Neural cell (in vitro differentiated cells): ENCODE results near the gene LRRC2. TPM values are rescaled to one million over a fixed set of nuclear protein-coding genes. Genes with fewer than 3 reads are reported as not detected.

Experiments used
- H2AFZ ChIP-seq: fragments of 200-600, 300-800 bp; sonication (generic), shearing (Covaris generic); 2 replicates; pipeline ENCODE4 v1.6.0; 2014; ENCODE audit warnings: low read depth, mild to moderate bottlenecking, antibody characterized with exemption, low read length, moderate library complexity
- H3F3A ChIP-seq: fragments of 200-600 bp; shearing (Covaris generic); 2 replicates; pipeline ENCODE4 v1.6.1; 2016; ENCODE audit warnings: mild to moderate bottlenecking, moderate library complexity, mixed read lengths, antibody characterized with exemption, low read length; ENCODE audit not compliant: insufficient read depth, poor library complexity, severe bottlenecking
- H3K27ac ChIP-seq: fragments of 200-600, 300-800 bp; sonication (generic), shearing (Covaris generic); 2 replicates; pipeline ENCODE4 v1.5.1; 2014; ENCODE audit warnings: mild to moderate bottlenecking, low read length, moderate library complexity
- H3K27me3 ChIP-seq: fragments of 300-800, 200-600 bp; sonication (generic), shearing (Covaris generic); 2 replicates; pipeline ENCODE4 v1.6.0; 2014; ENCODE audit warnings: mild to moderate bottlenecking, low read depth, low read length, moderate library complexity; ENCODE audit not compliant: insufficient read depth
- H3K36me3 ChIP-seq: fragments of 300-800, 200-600 bp; sonication (generic), shearing (Covaris generic); 2 replicates; pipeline ENCODE4 v1.5.1; 2014; ENCODE audit warnings: mild to moderate bottlenecking, antibody characterized with exemption, low read length, moderate library complexity; ENCODE audit not compliant: insufficient read depth
- H3K4me2 ChIP-seq: fragments of 300-800, 200-600 bp; sonication (generic), shearing (Covaris generic); 2 replicates; pipeline ENCODE4 v1.6.0; 2014; ENCODE audit warnings: mild to moderate bottlenecking, low read length
- H3K4me3 ChIP-seq: fragments of 300-800, 200-600 bp; sonication (generic), shearing (Covaris generic); 2 replicates; pipeline ENCODE4 v1.5.1; 2014; ENCODE audit warnings: mild to moderate bottlenecking, low read length, moderate library complexity
- H3K79me2 ChIP-seq: fragments of 200-600 bp; shearing (Covaris generic); replicated peaks from 2 replicates; pipeline ENCODE4 v1.6.0; 2014; ENCODE audit warnings: mild to moderate bottlenecking, low read length, moderate library complexity; ENCODE audit not compliant: insufficient read depth
- H3K9ac ChIP-seq: fragments of 300-800, 200-600 bp; sonication (generic), shearing (Covaris generic); 2 replicates; pipeline ENCODE4 v1.6.1; 2016; ENCODE audit warnings: mild to moderate bottlenecking, low read length, mixed read lengths
- H3K9me2 ChIP-seq: fragments of 200-600 bp; shearing (Covaris generic); 2 replicates; pipeline ENCODE4 v1.6.1; 2016; ENCODE audit warnings: mild to moderate bottlenecking, low read length, mixed read lengths; ENCODE audit not compliant: insufficient read depth
- H3K9me3 ChIP-seq: fragments of 200-600, 300-800 bp; sonication (generic), shearing (Covaris generic); 2 replicates; pipeline ENCODE4 v1.6.1; 2016; ENCODE audit warnings: mild to moderate bottlenecking, mixed run types, low read length, moderate library complexity, mixed read lengths
- H4K20me1 ChIP-seq: fragments of 200-600 bp; shearing (Covaris generic); 2 replicates; pipeline ENCODE4 v1.6.1; 2016; ENCODE audit warnings: mild to moderate bottlenecking, mixed run types; ENCODE audit not compliant: insufficient read depth
- EP300 ChIP-seq: fragments of 450-650 bp; conservative IDR thresholded peaks from 2 replicates; pipeline ENCODE4 v1.6.1; 2014; ENCODE audit warnings: antibody characterized with exemption, mild to moderate bottlenecking, moderate library complexity; ENCODE audit not compliant: poor library complexity, severe bottlenecking
- EZH2 ChIP-seq: fragments of 200-600, 300-800 bp; shearing (Covaris generic), sonication (generic); IDR thresholded peaks from 2 replicates; pipeline ENCODE4 v1.6.1; 2014; ENCODE audit warnings: antibody characterized with exemption, low read length, borderline replicate concordance, mild to moderate bottlenecking; ENCODE audit not compliant: insufficient read depth, poor library complexity, severe bottlenecking
- MXI1 ChIP-seq: fragments of 450-650 bp; conservative IDR thresholded peaks from 2 replicates; pipeline ENCODE4 v1.6.1; 2014; ENCODE audit warnings: antibody characterized with exemption, mild to moderate bottlenecking; ENCODE audit not compliant: poor library complexity, severe bottlenecking
- POLR2AphosphoS5 ChIP-seq: IDR thresholded peaks from 2 replicates; pipeline ENCODE4 v1.6.1; 2012
- RAD21 ChIP-seq: fragments of 450-650 bp; conservative IDR thresholded peaks from 2 replicates; pipeline ENCODE4 v1.6.1; 2014; ENCODE audit warnings: antibody characterized with exemption, mild to moderate bottlenecking, moderate library complexity
- REST ChIP-seq: IDR thresholded peaks from 2 replicates; pipeline ENCODE4 v1.6.1; 2012; ENCODE audit warnings: borderline replicate concordance
- SMC3 ChIP-seq: fragments of 450-650 bp; conservative IDR thresholded peaks from 2 replicates; pipeline ENCODE4 v1.6.1; 2014; ENCODE audit warnings: antibody characterized with exemption, mild to moderate bottlenecking, moderate library complexity; ENCODE audit not compliant: poor library complexity
- TAF1 ChIP-seq: IDR thresholded peaks from 2 replicates; pipeline ENCODE4 v1.6.1; 2012; ENCODE audit warnings: low read depth
- polyA plus RNA-seq: library from polyadenylated mRNA; depleted of rRNA; stranded (reverse); fragments of >200 nt; gene quantifications from 2 replicates; pipeline ENCODE4 v1.2.3, GENCODE V29; 2014
- TF ChIP-seq, protein P1 (sequence below): fragments of 450-650 bp; IDR thresholded peaks from 2 replicates; pipeline ENCODE4 v1.5.1; 2014; ENCODE audit warnings: antibody characterized with exemption, mild to moderate bottlenecking, moderate library complexity; ENCODE audit not compliant: poor library complexity, severe bottlenecking

Gene LRRC2
- polyA plus RNA-seq, 1 donor from 2014 or later, result not detected

GRCh38 chr3:46512191-46512749 is 53.8 kb downstream of the LRRC2 start:
- no peaks in the 10 kb centered on the region for H4K20me1 ChIP-seq
- H3K9me2 ChIP-seq, result no peaks in the 10 kb centered on the region
- H3K27ac ChIP-seq, result no peak overlapping the region
- H2AFZ ChIP-seq, result no peak overlapping the region
- TF ChIP-seq EZH2 (no peak), SMC3 (no peak), REST (no peak), TAF1 (no peak), RAD21 (no peak), EP300 (no peak), MXI1 (no peak), POLR2AphosphoS5 (no peak)
- TF ChIP-seq, protein P1, sequence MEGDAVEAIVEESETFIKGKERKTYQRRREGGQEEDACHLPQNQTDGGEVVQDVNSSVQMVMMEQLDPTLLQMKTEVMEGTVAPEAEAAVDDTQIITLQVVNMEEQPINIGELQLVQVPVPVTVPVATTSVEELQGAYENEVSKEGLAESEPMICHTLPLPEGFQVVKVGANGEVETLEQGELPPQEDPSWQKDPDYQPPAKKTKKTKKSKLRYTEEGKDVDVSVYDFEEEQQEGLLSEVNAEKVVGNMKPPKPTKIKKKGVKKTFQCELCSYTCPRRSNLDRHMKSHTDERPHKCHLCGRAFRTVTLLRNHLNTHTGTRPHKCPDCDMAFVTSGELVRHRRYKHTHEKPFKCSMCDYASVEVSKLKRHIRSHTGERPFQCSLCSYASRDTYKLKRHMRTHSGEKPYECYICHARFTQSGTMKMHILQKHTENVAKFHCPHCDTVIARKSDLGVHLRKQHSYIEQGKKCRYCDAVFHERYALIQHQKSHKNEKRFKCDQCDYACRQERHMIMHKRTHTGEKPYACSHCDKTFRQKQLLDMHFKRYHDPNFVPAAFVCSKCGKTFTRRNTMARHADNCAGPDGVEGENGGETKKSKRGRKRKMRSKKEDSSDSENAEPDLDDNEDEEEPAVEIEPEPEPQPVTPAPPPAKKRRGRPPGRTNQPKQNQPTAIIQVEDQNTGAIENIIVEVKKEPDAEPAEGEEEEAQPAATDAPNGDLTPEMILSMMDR, result no peak
- H3K4me3 ChIP-seq, result no peak overlapping the region
- no peak overlapping the region for H3K9ac ChIP-seq
- H3K79me2 ChIP-seq, result no peaks in the 10 kb centered on the region
- H3F3A ChIP-seq, result no peaks in the 10 kb centered on the region
- no peaks in the 10 kb centered on the region for H3K36me3 ChIP-seq
- H3K4me2 ChIP-seq, result no peak overlapping the region
- no peaks in the 10 kb centered on the region for H3K9me3 ChIP-seq
- no peaks in the 10 kb centered on the region for H3K27me3 ChIP-seq

DNA sequence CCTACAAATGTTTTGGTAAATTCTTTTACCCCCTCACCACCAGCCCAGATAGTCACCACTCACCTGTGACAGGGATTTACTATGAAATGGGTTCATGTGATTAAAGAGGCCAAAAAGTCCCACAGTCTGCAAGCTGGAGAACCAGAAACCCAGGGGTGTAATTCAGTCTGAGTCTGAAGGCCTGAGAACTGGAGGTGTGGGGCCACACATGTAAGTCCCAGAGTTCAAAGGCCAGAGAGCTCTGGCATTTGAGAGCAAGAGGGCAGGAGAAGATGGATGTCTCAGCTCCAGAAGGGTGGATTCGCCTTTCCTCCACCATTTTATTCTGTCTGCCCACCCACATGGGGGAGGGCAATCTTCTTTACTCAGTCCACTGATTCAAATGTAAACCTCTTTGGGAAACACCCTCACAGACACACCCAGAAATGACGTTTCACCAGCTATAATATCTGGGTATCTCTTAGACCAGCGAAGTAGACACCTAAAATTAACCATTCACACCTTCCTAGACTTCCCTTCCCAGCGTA is 56.4 kb downstream of the LRRC2 start:
- Histone ChIP-seq H3K27me3 (no peaks in the 10 kb centered on the region), H3F3A (no peaks in the 10 kb centered on the region), H3K4me3 (no peak overlapping the region), H3K27ac (no peak overlapping the region), H3K9me3 (no peaks in the 10 kb centered on the region), H3K79me2 (no peaks in the 10 kb centered on the region), H3K9me2 (no peaks in the 10 kb centered on the region), H4K20me1 (no peaks in the 10 kb centered on the region), H3K4me2 (no peak overlapping the region), H3K36me3 (no peaks in the 10 kb centered on the region), H2AFZ (no peak overlapping the region), H3K9ac (no peak overlapping the region)
- TF ChIP-seq, protein P1, result no peak
- TF ChIP-seq MXI1 (no peak), POLR2AphosphoS5 (no peak), EP300 (no peak), REST (no peak), EZH2 (no peak), SMC3 (no peak), TAF1 (no peak), RAD21 (no peak)
